ENCODE measurements around the gene PLXDC2.
A peak's percentile ranks its signal among the peaks of the same experiment; 100 is the strongest.

The PLXDC2 gene

DNA sequence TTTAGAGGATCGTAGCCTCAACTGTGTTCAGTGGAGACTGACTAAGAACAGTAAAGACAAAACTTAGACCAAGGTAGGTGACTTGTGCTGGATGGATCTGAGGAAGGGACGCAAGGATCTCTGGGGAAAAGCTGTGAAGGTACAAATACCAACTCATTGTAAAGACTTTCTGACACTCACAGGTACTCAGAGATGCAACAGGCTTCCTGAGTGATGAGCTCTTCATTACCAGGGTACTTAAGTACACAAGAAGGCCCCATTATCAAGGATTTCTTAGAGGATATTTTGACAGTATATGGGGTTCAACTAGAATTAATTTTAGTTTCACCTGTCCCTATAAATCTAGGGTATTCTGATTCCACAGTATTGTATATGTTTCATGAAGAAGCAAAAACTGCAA lies 440.7 kb downstream of the PLXDC2 start:
- TF ChIP-seq, protein P1, sequence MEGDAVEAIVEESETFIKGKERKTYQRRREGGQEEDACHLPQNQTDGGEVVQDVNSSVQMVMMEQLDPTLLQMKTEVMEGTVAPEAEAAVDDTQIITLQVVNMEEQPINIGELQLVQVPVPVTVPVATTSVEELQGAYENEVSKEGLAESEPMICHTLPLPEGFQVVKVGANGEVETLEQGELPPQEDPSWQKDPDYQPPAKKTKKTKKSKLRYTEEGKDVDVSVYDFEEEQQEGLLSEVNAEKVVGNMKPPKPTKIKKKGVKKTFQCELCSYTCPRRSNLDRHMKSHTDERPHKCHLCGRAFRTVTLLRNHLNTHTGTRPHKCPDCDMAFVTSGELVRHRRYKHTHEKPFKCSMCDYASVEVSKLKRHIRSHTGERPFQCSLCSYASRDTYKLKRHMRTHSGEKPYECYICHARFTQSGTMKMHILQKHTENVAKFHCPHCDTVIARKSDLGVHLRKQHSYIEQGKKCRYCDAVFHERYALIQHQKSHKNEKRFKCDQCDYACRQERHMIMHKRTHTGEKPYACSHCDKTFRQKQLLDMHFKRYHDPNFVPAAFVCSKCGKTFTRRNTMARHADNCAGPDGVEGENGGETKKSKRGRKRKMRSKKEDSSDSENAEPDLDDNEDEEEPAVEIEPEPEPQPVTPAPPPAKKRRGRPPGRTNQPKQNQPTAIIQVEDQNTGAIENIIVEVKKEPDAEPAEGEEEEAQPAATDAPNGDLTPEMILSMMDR (IDR thresholded peaks at IDR 0.05; ENCODE audit: poor library complexity, severe bottlenecking): no peak
- no peak for DNase-seq (ENCODE audit: low spot score)
- no peaks in the 10 kb centered on the region for H3K36me3 ChIP-seq (ENCODE audit: low read depth)
- H3K9me3 ChIP-seq (ENCODE audit: severe bottlenecking): no peaks in the 10 kb centered on the region
- H3K27me3 ChIP-seq (ENCODE audit: insufficient read depth, poor library complexity, severe bottlenecking): no peaks in the 10 kb centered on the region
- H3K4me3 ChIP-seq (ENCODE audit: severe bottlenecking): no peak overlapping the region
- H3K27ac ChIP-seq (ENCODE audit: poor library complexity, severe bottlenecking): no peak overlapping the region
- H3K4me1 ChIP-seq (ENCODE audit: insufficient read depth, poor library complexity, severe bottlenecking): no peaks in the 10 kb centered on the region
- no peak for ATAC-seq (ENCODE audit: low read depth)

DNA sequence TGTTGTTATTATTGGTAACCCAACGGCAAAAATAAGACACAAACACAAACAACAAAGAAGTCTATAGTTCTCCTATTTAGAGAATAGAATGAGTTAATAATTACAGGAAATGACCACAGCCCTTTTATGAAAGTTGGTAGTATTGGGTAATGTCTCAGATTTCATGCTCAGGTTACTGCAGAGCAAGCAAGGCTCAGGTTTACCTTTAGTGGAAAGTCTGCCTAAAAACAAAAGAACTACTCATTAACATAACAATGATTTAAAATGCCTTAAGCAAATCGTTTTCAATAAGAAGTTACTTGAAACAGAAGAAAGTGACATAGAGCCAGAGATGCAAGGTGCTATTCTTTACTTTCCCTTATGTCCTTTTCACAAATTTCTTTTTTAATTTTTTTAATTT lies 441.2 kb downstream of the PLXDC2 start:
- no peaks in the 10 kb centered on the region for H3K27me3 ChIP-seq (ENCODE audit: insufficient read depth, poor library complexity, severe bottlenecking)
- ATAC-seq (ENCODE audit: low read depth) (peak; percentile 48; the same call in 2 of the 3 replicates), DNase-seq (ENCODE audit: low spot score) (no peak)
- H3K27ac ChIP-seq (ENCODE audit: poor library complexity, severe bottlenecking): no peak overlapping the region
- H3K36me3 ChIP-seq (ENCODE audit: low read depth): no peaks in the 10 kb centered on the region
- H3K4me1 ChIP-seq (ENCODE audit: insufficient read depth, poor library complexity, severe bottlenecking): no peaks in the 10 kb centered on the region
- no peak overlapping the region for H3K4me3 ChIP-seq (ENCODE audit: severe bottlenecking)
- H3K9me3 ChIP-seq (ENCODE audit: severe bottlenecking): no peaks in the 10 kb centered on the region
- TF ChIP-seq, protein P1 (IDR thresholded peaks at IDR 0.05; ENCODE audit: poor library complexity, severe bottlenecking): no peak

DNA sequence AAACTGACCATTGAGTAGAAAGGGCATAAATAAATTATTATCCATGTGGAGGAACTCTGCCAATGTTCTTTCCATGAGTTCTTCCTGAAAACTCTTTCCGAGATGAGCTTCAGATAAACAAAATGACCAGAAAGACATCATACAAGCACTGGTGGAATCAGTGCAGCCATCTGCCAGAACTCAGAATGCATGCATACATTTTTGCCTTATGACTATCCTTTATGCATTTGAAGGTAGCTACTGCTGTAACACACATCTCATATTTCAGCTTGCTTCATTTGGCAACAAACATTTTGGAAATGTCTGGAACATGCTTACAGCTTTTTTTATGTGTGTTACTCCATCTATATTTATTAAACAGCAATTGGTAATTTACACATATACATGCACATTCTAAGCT lies 448.9 kb downstream of the PLXDC2 start:
- no peak overlapping the region for H3K27ac ChIP-seq (ENCODE audit: poor library complexity, severe bottlenecking)
- no peak for DNase-seq (ENCODE audit: low spot score)
- ATAC-seq (ENCODE audit: low read depth): peak; percentile 36; the same call in 1 of the 3 replicates
- H3K36me3 ChIP-seq (ENCODE audit: low read depth): no peaks in the 10 kb centered on the region
- no peak overlapping the region for H3K4me3 ChIP-seq (ENCODE audit: severe bottlenecking)
- H3K4me1 ChIP-seq (ENCODE audit: insufficient read depth, poor library complexity, severe bottlenecking): no peaks in the 10 kb centered on the region
- no peaks in the 10 kb centered on the region for H3K27me3 ChIP-seq (ENCODE audit: insufficient read depth, poor library complexity, severe bottlenecking)
- TF ChIP-seq, protein P1 (IDR thresholded peaks at IDR 0.05; ENCODE audit: poor library complexity, severe bottlenecking): no peak
- H3K9me3 ChIP-seq (ENCODE audit: severe bottlenecking): no peaks in the 10 kb centered on the region

DNA sequence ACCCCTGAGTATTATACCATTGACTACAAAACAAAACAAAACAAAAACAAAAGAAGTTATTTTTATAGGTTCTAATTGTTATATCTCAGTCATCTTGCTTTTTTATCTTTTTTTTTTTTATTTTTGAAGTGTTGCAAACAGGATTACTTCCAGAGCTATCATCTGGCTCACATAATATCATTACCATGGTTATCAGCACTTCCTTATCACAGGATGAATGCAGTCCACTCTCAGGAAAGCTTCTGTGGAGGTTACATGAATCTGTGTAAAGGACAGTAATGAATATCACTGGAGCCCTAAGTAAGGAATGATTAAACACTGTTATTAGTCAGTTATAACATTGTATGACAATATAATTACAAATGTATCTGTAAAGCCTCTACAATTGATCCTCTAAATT lies 451.5 kb downstream of the PLXDC2 start:
- no peaks in the 10 kb centered on the region for H3K27me3 ChIP-seq (ENCODE audit: insufficient read depth, poor library complexity, severe bottlenecking)
- no peaks in the 10 kb centered on the region for H3K36me3 ChIP-seq (ENCODE audit: low read depth)
- H3K4me1 ChIP-seq (ENCODE audit: insufficient read depth, poor library complexity, severe bottlenecking): no peaks in the 10 kb centered on the region
- no peak overlapping the region for H3K4me3 ChIP-seq (ENCODE audit: severe bottlenecking)
- H3K27ac ChIP-seq (ENCODE audit: poor library complexity, severe bottlenecking): no peak overlapping the region
- DNase-seq (ENCODE audit: low spot score) (no peak), ATAC-seq (ENCODE audit: low read depth) (no peak)
- no peaks in the 10 kb centered on the region for H3K9me3 ChIP-seq (ENCODE audit: severe bottlenecking)
- TF ChIP-seq, protein P1 (IDR thresholded peaks at IDR 0.05; ENCODE audit: poor library complexity, severe bottlenecking): no peak

DNA sequence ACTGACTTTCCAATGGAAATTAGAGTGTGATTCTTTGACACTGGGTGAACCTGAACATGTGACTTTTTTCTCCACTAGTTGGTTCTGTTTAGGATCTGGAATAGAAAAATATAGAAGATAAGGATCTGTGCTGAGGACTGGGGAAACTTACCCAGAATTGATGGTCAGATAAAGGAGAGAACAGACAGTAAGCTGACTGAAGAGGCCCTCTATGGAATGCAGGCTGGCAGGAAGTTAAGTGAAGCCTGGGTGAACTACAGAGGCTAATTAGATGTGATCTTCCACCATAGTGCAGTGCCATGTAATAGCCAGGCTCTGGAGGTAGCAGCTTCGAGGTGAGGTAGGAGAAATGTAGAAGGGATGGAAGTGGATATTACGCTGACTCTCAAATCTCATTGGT lies 455.3 kb downstream of the PLXDC2 start:
- H3K27me3 ChIP-seq (ENCODE audit: insufficient read depth, poor library complexity, severe bottlenecking): no peaks in the 10 kb centered on the region
- H3K4me1 ChIP-seq (ENCODE audit: insufficient read depth, poor library complexity, severe bottlenecking): no peaks in the 10 kb centered on the region
- H3K4me3 ChIP-seq (ENCODE audit: severe bottlenecking): no peak overlapping the region
- H3K27ac ChIP-seq (ENCODE audit: poor library complexity, severe bottlenecking): no peak overlapping the region
- H3K9me3 ChIP-seq (ENCODE audit: severe bottlenecking): no peaks in the 10 kb centered on the region
- no peak for DNase-seq (ENCODE audit: low spot score)
- no peaks in the 10 kb centered on the region for H3K36me3 ChIP-seq (ENCODE audit: low read depth)
- no peak for ATAC-seq (ENCODE audit: low read depth)
- TF ChIP-seq, protein P1 (IDR thresholded peaks at IDR 0.05; ENCODE audit: poor library complexity, severe bottlenecking): no peak

Data from RWPE2 (cell line).